ES-I3 (cell line): ENCODE results near the gene ADCY10.

Experiments
- H3K36me3 ChIP-seq: 2 replicates; pipeline ENCODE4 v1.6.1; 2013; ENCODE audit warnings: mild to moderate bottlenecking, low read length, control low read depth, moderate library complexity; ENCODE audit not compliant: insufficient read depth
- H3K4me1 ChIP-seq: 2 replicates; pipeline ENCODE4 v1.6.1; 2013; ENCODE audit warnings: mild to moderate bottlenecking, control low read depth, low read length; ENCODE audit not compliant: insufficient read depth
- H3K9ac ChIP-seq: 2 replicates; pipeline ENCODE4 v1.6.1; 2013; ENCODE audit warnings: low read depth, mild to moderate bottlenecking, low read length, moderate library complexity
- H3K9me3 ChIP-seq: 2 replicates; pipeline ENCODE4 v1.6.1; 2013; ENCODE audit warnings: mild to moderate bottlenecking, low read length, moderate library complexity; ENCODE audit not compliant: control insufficient read depth, insufficient read depth

The ADCY10 gene

DNA sequence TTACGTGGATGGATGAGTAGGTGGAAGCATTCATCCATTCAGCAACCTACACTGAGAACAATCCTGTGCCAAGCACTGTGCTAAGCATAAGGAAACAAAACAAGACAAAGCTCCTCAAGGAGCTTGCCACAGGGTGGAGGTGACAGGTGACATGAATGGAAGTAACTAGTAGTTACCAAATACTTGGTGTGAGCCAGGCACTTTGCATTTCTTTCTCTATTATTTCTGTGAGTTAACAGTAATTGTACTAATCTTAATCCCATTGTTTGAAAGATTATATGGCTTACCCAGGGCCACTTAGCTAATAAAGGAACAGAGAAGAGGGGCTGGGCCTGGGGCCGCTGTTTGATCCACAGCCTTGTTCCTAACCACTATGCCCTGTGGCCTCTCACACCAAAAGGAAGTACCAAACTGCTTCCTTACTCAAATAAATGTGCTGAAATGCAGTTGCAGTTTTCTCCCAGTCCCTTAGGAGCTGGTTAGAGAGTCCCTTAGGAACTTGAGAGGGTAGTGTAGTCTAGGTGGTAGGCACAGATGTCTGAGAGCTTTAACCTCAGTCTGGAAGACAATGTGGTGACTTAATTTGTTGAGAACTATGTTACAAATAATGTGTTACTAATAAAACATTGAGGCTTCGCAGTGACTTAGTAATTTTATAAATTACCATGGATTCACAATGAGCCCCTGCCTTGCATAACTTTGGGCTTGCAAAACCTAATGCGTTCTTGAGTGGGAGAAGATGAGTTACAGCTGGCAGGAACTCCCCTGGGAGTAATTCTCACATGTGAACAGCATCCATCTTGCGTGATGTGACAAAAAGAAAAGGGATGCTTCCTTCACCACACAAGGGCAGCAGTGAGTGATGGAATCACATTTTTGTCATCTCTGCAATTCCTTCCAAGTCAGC lies 122.4 kb downstream of the ADCY10 start:
- H3K9me3 ChIP-seq: no peaks in the 10 kb centered on the region
- H3K36me3 ChIP-seq: peaks cover 4% of the 10 kb centered on the region
- peaks cover 11% of the 10 kb centered on the region for H3K4me1 ChIP-seq
- no peak overlapping the region for H3K9ac ChIP-seq

GRCh38 chr1:167790117-167790516 lies 123.8 kb downstream of the ADCY10 start:
- H3K4me1 ChIP-seq: no peaks in the 10 kb centered on the region
- H3K36me3 ChIP-seq: peaks cover 4% of the 10 kb centered on the region
- H3K9ac ChIP-seq: no peak overlapping the region
- H3K9me3 ChIP-seq: no peaks in the 10 kb centered on the region

- H3K9me3 ChIP-seq: no peaks in the 10 kb centered on the region
- H3K36me3 ChIP-seq: peaks cover 4% of the 10 kb centered on the region
- no peak overlapping the region for H3K9ac ChIP-seq
- no peaks in the 10 kb centered on the region for H3K4me1 ChIP-seq
Observed at GRCh38 chr1:167789501-167789900, 124.4 kb downstream of the ADCY10 start.

GRCh38 chr1:167786502-167786901 lies 127.4 kb downstream of the ADCY10 start:
- Histone ChIP-seq H3K9me3 (no peaks in the 10 kb centered on the region), H3K36me3 (peaks cover 4% of the 10 kb centered on the region), H3K4me1 (no peaks in the 10 kb centered on the region), H3K9ac (no peak overlapping the region)

DNA sequence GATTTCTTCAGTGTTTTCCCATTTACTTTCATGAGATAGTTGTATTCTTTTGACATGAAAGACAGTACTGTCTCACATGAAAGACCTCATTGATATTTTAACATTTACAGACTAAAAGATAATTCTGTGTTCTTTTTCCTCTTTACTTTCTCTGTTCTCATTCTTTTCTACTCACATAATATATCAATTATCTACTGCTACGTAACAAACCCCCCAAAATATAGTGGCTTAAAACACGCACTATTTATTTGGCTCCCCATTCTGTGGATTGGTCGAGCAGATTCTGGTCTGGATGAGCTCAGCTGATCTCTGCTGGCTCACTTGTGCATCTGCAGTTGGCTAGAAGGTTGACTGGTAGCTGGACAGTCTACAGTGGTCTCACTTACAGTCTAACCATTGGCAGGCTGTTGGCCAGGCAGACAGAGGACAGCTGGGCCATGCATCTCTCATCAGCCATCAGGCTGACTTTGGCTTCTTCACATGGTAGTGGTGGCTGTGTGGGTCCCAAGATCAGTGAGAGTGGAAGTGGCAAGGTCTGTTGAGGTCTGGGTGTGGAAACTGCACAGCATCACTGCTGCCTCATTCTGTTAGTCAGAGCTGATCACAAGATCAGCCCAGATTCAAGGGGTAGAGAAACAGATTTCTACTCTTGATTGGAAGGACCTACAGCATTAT lies 128.9 kb downstream of the ADCY10 start:
- H3K9me3 ChIP-seq: no peaks in the 10 kb centered on the region
- H3K9ac ChIP-seq: no peak overlapping the region
- H3K36me3 ChIP-seq: peaks cover 4% of the 10 kb centered on the region
- no peaks in the 10 kb centered on the region for H3K4me1 ChIP-seq

GRCh38 chr1:167782946-167783345 lies 131.0 kb downstream of the ADCY10 start:
- Histone ChIP-seq H3K9me3 (no peaks in the 10 kb centered on the region), H3K9ac (no peak overlapping the region), H3K36me3 (no peaks in the 10 kb centered on the region; the same call in 1 of the 2 replicates)

GRCh38 chr1:167781558-167781957 lies 132.4 kb downstream of the ADCY10 start:
- H3K9me3 ChIP-seq: no peaks in the 10 kb centered on the region

More at GRCh38 chr1:167782946-167783345, 131.0 kb downstream of the ADCY10 start:
- no peaks in the 10 kb centered on the region for H3K4me1 ChIP-seq

GRCh38 chr1:167777269-167777650 lies 136.7 kb downstream of the ADCY10 start:
- peaks cover 5% of the 10 kb centered on the region for H3K36me3 ChIP-seq
- no peak overlapping the region for H3K9ac ChIP-seq
- H3K4me1 ChIP-seq: no peaks in the 10 kb centered on the region
- no peaks in the 10 kb centered on the region for H3K9me3 ChIP-seq

More at GRCh38 chr1:167781558-167781957, 132.4 kb downstream of the ADCY10 start:
- 0 out of 2 replicates have a peak, but pooled peaks cover 2% of the 10 kb centered on the region for H3K36me3 ChIP-seq
- H3K9ac ChIP-seq: no peak overlapping the region
- H3K4me1 ChIP-seq: no peaks in the 10 kb centered on the region

- Histone ChIP-seq H3K9me3 (no peaks in the 10 kb centered on the region), H3K4me1 (no peaks in the 10 kb centered on the region), H3K36me3 (peaks cover 5% of the 10 kb centered on the region), H3K9ac (no peak overlapping the region)
Observed at GRCh38 chr1:167776616-167777268, 137.2 kb downstream of the ADCY10 start.

DNA sequence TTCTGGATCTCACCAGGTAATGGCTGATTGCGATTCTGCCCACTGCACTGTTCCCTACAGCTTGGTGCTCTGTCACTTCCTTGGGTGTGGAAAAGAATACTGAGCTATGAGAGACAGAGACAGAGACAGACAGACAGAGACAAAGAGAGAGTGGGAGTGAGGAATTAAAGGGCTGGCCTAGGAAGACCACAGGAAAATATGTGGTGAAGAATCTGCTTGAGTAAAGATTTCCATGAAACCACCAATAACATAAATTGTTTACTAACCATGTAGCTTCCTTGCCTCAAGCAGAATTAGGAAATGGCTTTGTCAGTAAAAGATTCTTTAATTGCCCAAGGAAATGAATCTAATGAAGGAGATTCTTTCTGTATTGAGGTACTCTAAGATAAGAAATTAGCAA lies 137.8 kb downstream of the ADCY10 start:
- H3K36me3 ChIP-seq: peaks cover 5% of the 10 kb centered on the region
- no peaks in the 10 kb centered on the region for H3K9me3 ChIP-seq
- no peaks in the 10 kb centered on the region for H3K4me1 ChIP-seq
- no peak overlapping the region for H3K9ac ChIP-seq

DNA sequence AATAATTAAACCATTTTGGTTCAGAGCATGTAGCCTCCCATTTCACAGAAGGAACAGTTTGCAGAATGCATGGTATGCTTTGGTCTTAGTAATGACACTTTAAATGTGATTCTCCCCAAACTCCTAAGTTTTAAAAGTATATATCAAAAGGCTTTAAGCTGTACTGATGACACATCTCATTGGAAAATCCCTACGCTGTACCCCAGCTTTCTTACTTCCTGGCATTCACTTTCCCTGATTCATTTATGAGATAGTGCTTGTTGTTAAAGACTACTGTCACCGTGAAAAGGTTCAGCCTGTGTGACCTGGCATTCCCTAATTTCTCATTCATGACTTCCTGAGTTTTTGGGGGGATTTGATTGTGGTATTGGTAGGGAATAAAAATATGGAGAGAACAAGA lies 138.8 kb downstream of the ADCY10 start:
- Histone ChIP-seq H3K9me3 (no peaks in the 10 kb centered on the region), H3K36me3 (peaks cover 5% of the 10 kb centered on the region), H3K9ac (no peak overlapping the region), H3K4me1 (no peaks in the 10 kb centered on the region)

DNA sequence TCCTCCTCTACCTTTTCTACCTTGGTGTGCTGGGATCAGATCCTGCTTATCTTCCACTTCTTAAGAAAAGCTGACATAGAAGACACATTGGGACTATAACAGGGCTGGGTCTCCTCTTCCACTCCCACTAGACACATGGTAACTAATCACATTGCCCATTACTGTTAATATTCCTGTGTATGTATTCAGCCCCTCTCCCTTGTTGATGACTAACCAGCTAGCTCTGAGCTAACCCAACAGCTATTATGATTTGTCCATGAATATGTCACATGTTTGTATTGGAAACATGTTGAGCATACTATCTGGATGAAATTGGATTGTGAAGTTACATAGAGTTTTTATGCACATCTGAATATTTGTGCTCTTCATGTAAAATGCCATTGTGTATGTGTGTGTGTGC lies 139.2 kb downstream of the ADCY10 start:
- Histone ChIP-seq H3K36me3 (peaks cover 5% of the 10 kb centered on the region), H3K9me3 (no peaks in the 10 kb centered on the region), H3K4me1 (no peaks in the 10 kb centered on the region), H3K9ac (no peak overlapping the region)

GRCh38 chr1:167773516-167773915 lies 140.4 kb downstream of the ADCY10 start:
- no peaks in the 10 kb centered on the region for H3K9me3 ChIP-seq
- H3K9ac ChIP-seq: no peak overlapping the region
- H3K36me3 ChIP-seq: peaks cover 5% of the 10 kb centered on the region
- H3K4me1 ChIP-seq: no peaks in the 10 kb centered on the region

GRCh38 chr1:167772436-167772835 lies 141.5 kb downstream of the ADCY10 start:
- peaks cover 8% of the 10 kb centered on the region for H3K36me3 ChIP-seq
- no peaks in the 10 kb centered on the region for H3K4me1 ChIP-seq
- no peaks in the 10 kb centered on the region for H3K9me3 ChIP-seq
- no peak overlapping the region for H3K9ac ChIP-seq
